GM19468 (cell line): ENCODE data around the gene NPIPA1.
"Not testable (repeated sequence)": the region's sequence is repeated elsewhere in the genome, so short reads cannot be mapped to it uniquely, and the experiment has no call there.

Experiments used
- ATAC-seq: cut with Tn5 transposase; IDR thresholded peaks from one replicate; pipeline ENCODE4 v1.9.1; 2021; ENCODE audit warnings: mild to moderate bottlenecking, moderate library complexity, moderate number of reproducible peaks; ENCODE audit not compliant: unreplicated experiment; ENCODE audit errors: extremely low read depth

NPIPA1 gene

DNA sequence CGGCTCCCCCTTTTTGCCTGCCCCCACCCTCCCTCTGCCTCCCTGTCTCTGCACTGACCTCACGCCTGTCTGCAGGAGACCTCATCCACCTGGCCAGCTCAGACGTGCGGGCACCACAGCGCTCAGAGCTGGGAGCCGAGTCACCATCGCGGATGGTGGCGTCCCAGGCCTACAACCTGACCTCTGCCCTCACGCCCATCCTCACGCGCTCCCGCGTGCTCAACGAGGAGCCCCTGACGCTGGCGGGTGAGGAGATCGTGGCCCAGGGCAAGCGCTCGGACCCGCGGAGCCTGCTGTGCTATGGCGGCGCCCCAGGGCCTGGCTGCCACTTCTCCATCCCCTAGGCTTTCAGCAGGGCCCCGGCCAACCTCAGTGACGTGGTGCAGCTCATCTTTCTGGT, 8.1 kb upstream of the NPIPA1 start:
- ATAC-seq, result not testable (repeated sequence)

DNA sequence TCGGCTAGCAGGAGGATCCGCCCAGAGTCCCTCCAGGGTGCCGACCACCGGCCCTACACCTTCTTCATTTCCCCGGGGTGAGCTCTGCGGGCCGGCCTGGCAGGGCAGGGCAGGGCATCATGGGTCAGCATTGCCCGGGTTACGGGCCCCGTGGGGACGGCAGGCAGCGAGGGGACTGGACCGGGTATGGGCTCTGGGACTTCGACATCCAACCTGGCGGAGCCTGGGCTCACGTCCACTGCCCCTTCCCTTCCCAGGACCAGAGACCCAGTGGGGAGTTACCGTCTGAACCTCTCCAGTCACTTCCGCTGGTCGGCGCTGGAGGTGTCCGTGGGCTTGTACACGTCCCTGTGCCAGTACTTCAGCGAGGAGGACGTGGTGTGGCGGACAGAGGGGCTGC, 7.0 kb upstream of the NPIPA1 start:
- ATAC-seq, result not testable (repeated sequence)

GRCh38 chr16:14930971-14931370, 6.3 kb upstream of the NPIPA1 start:
- ATAC-seq, result not testable (repeated sequence)

DNA sequence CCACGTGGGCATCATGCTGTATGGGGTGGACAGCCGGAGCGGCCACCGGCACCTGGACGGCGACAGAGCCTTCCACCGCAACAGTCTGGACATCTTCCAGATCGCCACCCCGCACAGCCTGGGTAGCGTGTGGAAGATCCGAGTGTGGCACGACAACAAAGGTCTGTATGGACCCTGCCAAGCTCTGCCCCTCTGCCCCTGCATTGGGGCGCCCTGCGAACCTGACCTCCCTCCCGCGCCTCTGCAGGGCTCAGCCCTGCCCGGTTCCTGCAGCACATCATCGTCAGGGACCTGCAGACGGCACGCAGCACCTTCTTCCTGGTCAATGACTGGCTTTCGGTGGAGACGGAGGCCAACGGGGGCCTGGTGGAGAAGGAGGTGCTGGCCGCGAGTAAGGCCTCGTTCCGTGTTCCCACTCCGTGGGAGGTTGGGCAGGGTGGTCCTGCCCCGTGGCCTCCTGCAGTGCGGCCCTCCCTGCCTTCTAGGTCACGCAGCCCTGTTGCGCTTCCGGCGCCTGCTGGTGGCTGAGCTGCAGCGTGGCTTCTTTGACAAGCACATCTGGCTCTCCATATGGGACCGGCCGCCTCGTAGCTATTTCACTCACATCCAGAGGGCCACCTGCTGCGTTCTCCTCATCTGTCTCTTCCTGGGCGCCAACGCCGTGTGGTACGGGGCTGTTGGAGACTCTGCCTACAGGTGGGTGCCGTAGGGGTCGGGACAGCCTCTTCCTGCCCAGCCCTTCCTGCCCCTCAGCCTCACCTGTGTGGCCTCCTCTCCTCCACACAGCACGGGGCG, 4.5 kb upstream of the NPIPA1 start:
- not testable (repeated sequence) for ATAC-seq

- ATAC-seq, result not testable (repeated sequence)
Observed at GRCh38 chr16:14937994-14938393, 751 bp downstream of the NPIPA1 start.

DNA sequence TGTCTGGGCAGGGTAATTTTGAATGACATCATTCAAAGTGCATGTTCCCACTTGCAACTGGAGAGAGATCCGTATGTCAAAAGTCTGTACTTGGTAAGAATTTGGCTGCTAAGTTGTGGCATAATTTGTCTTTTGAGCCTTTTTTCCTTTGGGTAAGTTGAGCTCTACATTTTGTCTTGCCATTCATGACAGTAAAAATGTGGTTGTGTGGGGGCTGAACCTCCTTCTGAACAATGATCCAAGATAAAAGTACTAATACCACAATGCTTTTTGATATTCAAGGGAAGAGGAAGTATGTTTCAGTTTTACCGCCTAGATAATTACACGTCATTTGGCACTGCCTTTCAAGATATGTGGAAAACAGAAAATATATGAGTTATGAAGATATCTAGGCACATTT, 5.4 kb downstream of the NPIPA1 start:
- not testable (repeated sequence) for ATAC-seq

GRCh38 chr16:14955546-14956231, 18.4 kb downstream of the NPIPA1 start:
- ATAC-seq, result no peak

GRCh38 chr16:14957576-14958322, 20.5 kb downstream of the NPIPA1 start:
- no peak for ATAC-seq

- no peak for ATAC-seq
Observed at GRCh38 chr16:14958323-14958600, 21.0 kb downstream of the NPIPA1 start.

DNA sequence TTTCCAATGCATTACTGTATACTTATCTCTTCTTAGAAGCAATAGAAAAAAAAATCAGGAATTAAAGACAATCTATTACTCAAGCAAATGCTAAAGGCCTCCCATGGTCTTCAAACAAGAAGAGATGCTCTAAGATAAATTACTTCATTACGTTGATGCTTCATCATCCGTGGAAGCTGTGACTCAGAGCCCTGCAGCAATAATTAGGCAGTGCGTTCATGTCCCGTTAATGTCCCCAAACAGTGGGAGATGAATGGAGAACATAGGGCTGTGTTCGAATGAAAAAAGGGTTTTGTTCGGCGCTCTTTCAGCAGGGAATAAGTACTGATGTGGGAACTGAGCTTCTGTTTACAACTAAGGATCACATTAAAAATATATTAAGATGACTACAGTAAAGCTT, 21.7 kb downstream of the NPIPA1 start:
- no peak for ATAC-seq

DNA sequence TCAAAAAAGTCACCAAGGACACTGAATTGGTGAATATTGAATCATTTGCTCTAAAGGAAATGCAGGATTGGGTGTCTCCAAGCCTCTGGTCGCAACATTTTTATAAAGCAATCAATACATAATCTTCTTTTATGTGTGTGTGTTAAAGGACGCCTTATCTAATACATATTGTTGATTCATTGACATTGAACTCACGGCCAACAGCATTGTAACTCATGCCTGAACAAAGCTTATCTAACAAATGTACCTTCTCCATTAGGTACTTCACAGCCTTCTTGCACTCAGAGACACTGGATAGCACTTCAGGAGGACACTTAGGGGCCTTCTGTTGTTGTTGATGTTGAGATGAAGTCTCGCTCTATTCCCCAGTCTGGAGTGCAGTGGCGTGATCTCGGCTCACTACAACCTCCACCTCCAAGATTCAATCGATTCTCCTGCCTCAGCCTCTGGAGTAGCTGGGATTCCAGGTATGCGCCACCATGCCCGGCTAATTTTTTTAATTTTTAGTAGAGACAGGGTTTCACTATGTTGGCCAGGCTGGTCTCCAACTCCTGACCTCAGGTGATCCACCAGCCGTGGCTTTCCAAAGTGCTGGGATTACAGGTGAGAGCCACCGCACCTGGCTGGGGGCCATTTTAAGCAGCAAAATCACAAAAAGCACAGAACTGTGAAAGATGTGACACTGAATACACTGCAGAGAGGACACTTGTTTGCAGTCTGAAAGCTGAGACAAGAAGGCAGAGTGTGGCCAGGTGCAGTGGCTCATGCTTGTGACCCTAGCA, 24.4 kb downstream of the NPIPA1 start:
- no peak for ATAC-seq

- no peak for ATAC-seq
Observed at GRCh38 chr16:14963281-14964173, 26.3 kb downstream of the NPIPA1 start.

- ATAC-seq, result no peak
Observed at GRCh38 chr16:14965328-14965727, 28.1 kb downstream of the NPIPA1 start.

- not testable (repeated sequence) for ATAC-seq
Observed at GRCh38 chr16:14969795-14970194, 32.6 kb downstream of the NPIPA1 start.

DNA sequence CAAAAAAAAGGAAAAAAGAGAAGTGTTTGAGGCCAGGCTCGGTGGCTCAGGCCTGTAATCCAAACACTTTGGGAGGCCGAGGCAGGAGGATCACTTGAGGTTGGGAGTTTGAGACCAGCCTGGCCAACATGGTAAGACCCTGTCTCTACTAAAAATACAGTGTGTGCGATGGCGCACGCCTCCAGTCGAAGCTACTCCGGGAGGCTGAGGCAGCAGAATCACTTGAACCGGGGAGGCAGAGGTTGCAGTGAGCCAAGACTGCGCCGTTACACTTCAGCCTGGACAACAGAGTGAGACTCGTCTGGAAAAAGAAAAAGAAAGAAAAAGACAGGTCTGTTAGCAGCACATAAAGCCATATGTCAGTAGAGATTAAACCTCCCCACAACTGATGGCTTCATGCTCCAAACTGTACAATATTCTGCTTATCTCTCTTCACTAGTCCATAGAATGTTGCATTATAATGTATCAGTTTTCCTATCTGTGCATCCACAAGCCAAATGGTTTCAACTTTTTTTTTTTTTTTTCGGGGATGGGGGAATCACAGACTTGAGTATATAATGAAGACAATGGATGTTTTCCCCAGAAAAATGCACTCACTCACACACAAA, 34.5 kb downstream of the NPIPA1 start:
- not testable (repeated sequence) for ATAC-seq

DNA sequence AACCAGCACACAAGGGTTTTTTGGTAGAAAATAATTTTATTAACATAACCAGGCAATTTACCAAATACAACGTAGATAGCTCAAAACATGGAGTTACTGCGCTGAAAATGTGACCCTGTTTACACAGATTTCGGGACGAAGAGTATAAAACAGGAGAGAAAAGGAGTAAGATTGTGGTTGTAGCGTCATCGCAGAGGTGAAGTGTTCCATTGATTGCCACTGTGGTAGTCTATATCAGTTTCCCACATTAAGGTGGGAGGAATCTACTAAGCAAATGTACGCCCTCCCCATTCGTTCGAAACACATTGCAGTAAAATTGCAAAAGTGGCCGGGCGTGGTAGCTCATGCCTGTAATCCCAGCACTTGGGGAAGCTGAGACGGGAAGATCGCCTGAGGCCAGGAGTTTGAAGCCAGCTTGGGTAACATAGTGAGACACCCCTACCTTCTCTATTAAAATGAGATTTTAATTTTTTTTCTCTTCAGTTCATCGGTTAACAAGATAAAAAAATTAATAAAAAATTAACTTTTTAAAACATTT, 36.6 kb downstream of the NPIPA1 start:
- ATAC-seq, result not testable (repeated sequence)

DNA sequence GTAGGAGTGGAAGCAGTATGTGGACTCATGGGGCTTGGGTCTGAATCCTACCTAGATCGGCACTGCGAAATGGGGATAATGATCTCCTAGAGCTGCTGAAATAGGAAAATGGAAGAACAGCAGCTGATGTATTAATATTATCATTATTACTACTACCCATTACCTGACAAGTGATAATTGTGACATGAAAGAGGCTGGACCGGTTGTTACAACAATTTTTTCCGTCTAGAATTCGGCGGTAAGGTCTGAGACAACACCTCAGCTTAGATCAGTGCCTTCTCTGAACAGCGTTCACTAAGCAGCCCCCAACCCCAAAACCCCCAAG, 37.0 kb downstream of the NPIPA1 start:
- ATAC-seq, result not testable (repeated sequence)

- peak; percentile 89 for ATAC-seq
Observed at GRCh38 chr16:14974656-14975417, 37.6 kb downstream of the NPIPA1 start, which contains the start of gene PDXDC1. TSS of gene PDXDC1 (plus strand) at chr16:14975026. CDS start at chr16:14975200, 174 bp downstream.
